NCI-H128 (cell line): Measurements from ENCODE around the gene EPHA3.

Source experiments
- DNase-seq: peaks from one replicate; lab custom pipeline; 2025; ENCODE audit not compliant: unreplicated experiment; lab: John Stamatoyannopoulos, UW

Gene EPHA3

DNA sequence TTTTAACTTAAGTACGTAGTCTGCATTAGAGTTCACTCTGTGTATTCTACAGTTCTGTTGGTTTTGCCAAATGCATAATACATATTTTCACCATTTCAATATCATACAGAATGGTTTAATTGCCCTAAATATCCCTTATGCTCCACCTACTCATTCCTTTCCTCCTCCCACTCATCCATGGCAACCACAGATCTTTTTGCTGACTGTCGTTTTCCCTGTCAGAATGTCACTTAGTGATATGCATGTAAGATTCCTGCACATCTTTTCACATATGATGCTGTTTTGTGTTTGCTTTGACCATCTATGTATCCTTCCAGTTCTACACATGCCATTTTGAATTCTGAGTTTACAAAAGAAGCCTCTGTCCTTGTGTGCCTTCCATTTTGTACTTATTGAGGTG, 36.7 kb downstream of the EPHA3 start:
- DNase-seq, result no peak

GRCh38 chr3:89145995-89146394, 38.6 kb downstream of the EPHA3 start:
- DNase-seq, result no peak

GRCh38 chr3:89154416-89154815, 47.0 kb downstream of the EPHA3 start:
- no peak for DNase-seq

DNA sequence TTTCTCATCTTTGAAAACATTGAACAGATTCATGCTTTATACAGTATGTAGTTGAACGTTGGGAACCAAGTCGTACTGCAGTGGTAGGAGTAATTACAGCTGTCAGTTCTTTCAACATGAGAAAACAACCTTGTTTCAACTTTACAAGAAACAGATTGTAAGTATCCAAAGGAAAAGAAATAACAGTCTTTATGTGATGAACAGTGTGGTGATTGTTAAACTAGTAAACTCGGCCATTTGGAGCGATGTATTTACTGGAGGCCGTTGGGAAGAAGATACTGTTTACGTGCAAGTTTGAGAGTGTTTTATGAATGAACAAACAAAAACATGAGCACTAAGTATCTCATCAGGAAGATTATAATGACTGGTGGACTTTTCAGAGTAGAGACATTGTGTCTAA, 48.4 kb downstream of the EPHA3 start:
- no peak for DNase-seq

- DNase-seq, result no peak
Observed at GRCh38 chr3:89157575-89157974, 50.2 kb downstream of the EPHA3 start.

DNA sequence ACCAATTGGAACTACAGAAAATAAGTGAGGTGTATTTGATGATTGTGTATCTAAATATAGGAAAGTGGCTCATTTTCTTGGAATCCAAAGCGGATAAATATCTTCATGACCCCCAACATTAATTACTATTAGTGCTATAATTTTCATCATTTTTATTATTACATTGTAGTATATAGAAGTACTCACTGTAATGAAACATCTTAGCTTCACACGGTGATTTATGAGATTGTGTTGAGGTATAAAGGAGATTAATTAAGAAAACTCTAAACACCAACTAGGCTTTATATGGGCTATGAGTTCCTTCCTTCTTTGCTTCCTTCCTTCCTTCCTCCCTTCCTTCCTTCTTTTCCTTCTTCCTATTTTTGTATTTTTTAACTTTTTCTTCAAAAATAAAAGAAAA, 52.2 kb downstream of the EPHA3 start:
- DNase-seq, result no peak

- DNase-seq, result no peak
Observed at GRCh38 chr3:89164774-89165173, 57.4 kb downstream of the EPHA3 start.

- no peak for DNase-seq
Observed at GRCh38 chr3:89165636-89166263, 58.3 kb downstream of the EPHA3 start.

DNA sequence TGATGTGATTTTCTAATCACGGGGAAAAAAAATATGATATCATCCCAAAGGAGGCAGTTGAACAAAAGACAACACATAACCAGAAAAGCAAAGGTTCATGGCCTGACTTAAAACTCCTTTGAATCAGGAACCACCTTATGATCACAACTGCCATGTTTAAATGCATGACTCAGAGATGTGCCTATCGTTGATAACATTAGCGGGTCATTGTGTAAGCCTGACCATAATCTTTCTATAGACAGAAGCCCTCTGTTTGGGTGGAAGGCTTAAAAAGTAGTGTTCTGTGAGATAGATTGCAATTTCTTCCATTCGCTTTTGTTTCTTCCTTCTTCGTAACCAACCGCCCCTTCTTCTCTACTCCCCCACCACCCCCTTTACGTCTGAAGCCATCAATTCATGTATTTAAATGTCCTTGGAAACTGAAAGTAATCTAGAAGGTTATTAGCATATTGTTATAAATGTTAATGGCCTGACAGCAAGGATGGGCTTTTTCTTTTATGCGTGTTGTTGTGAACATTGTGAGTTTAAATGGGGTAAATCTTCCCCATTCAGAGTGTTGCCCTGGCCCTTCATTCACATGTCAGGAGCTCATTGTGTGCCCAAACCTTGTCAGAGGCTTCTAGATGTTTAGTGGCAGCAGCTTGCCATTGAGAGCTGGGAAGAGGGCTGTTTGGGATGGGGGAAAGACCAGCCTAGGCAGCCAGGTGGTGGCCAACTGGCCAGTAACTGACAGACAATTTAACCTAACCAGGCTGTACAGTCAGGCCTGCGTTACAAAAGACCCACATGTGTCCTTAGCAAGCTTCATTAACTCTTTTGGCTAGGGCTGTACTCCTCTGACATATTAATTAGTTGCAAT, 64.5 kb downstream of the EPHA3 start:
- DNase-seq, result no peak

DNA sequence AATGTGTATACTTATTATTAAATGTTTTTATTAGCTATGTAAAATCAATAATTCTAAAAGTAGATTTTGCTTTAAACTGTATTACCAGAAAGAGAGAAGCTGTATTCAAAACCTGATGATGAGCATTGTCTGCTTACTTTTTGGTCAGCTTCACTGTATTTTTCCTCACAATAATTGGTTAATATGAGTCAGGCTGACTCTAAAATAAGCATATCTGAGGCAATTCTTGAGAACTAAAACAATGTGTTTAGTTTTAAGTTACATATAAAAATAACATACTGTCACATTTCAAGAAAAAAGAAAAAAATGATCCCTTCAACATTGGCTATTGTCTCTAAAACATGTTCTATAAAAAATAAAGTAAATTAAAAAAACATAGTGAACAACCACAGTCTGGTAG, 66.1 kb downstream of the EPHA3 start:
- no peak for DNase-seq

DNA sequence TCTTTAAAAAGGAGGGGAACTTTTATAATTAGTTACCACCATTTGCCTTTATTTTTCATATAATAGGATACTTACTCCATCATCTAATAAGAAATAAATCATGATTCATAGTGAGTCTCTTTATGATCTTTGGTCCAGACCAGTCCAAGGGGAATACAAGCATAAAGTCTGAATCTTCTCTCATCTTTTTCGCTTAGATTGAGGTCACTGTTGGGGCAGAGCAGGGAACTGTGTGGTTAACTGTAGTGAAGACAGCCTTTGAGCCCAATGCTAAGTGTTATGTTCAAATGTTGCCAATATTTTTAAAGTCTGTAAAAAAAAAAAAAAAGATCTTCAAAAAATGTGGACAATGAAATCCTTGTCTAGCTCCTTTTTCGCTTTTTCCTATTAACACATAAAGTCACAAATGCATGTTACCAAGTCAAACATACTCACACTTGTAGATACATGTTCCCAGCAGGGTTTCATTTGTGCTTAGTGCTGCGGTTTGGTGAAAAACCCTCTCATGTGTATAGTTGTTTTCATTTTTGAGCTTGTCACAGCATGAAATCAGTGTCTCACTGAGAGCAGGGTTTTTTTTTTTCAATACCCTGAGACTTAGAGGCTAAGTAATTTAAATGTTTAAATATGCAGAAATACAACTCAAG, 72.1 kb downstream of the EPHA3 start:
- DNase-seq, result no peak

DNA sequence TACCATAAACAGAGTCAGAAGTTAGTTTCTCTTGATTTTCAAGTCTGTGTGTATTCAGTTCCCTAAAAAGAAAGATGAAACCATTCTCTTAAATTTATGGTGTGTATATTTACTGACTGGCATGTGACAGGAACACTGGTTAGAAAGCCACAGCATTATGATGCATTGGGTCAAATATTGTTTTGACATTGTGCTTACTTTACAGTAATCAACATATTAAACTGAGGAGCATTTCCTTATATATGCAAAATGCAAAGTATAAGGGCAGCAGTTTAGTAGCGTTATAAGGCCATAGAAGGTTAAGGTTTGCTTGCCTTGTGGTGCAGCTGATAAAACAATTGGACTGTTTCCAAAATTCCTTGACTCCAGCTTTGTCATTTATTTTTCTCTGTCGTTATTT, 72.9 kb downstream of the EPHA3 start:
- no peak for DNase-seq

DNA sequence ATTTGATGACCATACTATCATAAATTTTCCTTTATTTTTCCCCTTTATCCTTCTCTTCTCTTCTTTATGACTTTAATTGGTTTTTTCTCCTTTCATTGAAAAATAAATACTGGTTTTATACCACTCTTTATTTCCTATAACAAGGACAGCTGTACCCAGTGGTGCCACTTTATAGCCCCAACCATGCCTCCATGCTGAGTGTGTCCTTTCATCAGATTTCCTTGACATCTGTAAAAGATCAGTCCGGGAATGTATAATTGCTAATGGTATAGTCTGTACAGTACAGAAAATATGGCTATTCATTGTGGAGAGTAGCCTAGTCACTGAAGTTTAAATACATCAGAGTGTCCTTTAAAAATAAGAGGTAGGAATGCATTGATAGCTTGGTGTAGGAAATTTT, 74.6 kb downstream of the EPHA3 start:
- no peak for DNase-seq

GRCh38 chr3:89184151-89184995, 77.0 kb downstream of the EPHA3 start:
- DNase-seq, result no peak

- DNase-seq, result no peak
Observed at GRCh38 chr3:89186456-89186855, 79.0 kb downstream of the EPHA3 start.

GRCh38 chr3:89198591-89198990, 91.2 kb downstream of the EPHA3 start:
- DNase-seq, result no peak

DNA sequence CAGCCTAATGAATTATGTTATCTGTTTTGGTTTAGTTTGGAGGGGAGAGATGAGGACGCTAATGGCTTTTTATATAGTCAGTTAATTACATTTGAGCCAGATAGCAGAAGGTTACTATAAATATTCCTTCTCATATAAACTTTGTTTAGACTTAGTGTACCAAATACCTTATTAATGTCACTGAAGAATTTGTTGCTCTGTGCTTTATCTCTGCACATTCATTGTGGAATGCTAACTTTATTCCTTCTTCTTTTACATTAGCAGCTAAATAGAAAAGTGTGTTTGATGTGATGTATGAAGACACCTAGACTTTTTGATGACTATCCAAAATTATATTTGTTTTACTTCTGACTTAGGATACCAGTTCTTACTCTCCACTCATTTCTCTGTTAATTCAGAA, 105.2 kb downstream of the EPHA3 start:
- no peak for DNase-seq

DNA sequence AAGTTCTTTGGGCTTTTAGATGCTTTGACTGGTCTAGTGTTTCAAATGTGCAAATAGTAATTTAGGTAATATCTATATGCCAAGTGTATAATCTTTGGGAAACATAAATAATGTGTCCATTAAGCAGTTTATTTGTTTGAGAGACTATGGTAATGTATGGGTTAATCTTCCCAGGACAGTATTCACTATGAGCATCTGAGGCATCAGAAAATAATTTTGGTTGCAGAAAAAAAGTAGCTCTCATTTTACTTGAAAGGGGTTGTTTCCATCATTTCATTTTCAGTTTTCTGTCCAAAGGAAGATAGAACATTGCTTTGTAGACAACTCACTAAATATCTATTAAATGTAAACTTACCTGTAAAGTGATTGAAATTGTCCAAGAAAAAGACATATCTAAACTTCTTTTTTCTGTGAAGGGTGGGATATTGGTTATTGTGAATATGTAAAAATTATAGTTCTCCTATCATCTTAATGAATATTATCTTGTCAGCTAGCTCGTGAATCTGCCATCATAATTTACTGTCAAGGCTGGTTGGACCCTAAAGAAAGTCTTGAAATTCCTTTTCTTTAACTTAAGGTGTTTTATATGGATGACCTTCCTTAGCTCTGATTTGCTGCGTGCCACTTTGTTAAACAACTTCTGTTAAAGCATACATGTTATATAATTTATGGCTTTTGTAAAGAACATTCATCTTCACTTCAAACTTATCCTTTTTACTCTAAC, 108.8 kb downstream of the EPHA3 start:
- DNase-seq, result no peak

DNA sequence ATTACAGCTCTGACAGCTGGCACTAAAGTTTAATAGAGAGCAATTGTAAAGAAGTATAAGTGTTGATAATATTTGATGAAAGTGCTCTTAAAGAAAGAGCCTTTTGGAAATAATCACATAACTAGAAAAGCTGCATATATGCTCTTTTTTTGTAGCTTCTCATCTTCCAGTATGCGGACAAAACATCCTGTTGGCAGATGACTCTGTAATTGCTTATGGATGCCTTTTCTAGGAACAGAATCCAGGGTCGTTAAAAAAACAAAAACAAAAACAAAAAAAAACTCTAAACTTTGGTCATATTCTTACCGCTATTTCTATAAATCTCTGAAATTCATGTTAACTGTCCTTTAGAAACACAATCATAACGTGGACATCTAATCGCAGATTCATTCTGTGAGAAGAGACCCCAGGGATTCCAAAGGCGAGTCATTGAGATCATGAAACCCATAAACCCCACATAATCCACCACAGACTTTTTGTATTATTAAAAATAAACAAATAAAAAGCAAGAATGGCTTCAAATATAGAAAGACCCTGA, 109.8 kb downstream of the EPHA3 start:
- DNase-seq, result no peak

DNA sequence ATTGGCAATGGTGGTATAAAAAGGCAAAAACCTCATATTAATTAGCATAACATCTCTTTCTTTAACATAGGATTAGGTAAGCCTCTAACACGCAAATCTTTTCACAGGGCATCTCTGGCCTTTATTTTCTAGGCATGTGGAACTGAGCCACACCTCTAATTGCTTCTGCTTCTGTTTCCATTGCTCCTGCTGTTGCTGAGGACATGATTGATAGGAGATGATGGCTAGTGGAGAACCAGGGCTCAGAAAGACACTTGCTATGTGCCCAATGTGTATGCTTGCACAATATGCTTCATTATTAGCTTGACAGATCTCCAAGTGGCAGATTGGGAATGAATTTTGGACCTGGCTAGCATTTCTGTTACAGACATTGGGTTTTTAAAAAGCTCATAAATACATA, 114.5 kb downstream of the EPHA3 start:
- DNase-seq, result no peak
